ENCODE results near the gene KRT13. TPM values are rescaled to one million over a fixed set of nuclear protein-coding genes. Genes with fewer than 3 reads are reported as not detected.

The KRT13 gene
- total and polyA plus RNA-seq, 9 of the 15 experiments (the other 6 are each of a cell fraction or from before 2014, with no cell fraction given), result 0.11 to 1.1 (median 0.24) TPM; not detected in 3

- peak; percentile 93 to 95 (median 95); a peak in 5 of 6 replicates for TF ChIP-seq CTCF (IDR thresholded peaks at IDR 0.05 in 2 of 3, conservative IDR thresholded peaks at IDR 0.05 in 1 of 3; ENCODE audit: insufficient read depth in 2 of 3, low read depth in 1 of 3, low read length in 3 of 3)
- no peak for TF ChIP-seq ZBTB26 (CRISPR knock-in tag; IDR thresholded peaks at IDR 0.05)
- 0 out of 2 replicates have a peak, but pooled peaks have one; percentile 35 for TF ChIP-seq HDGF (IDR thresholded peaks at IDR 0.05)
- no peak for TF ChIP-seq SIN3B (IDR thresholded peaks at IDR 0.05; ENCODE audit: low read depth)
- peak; percentile 71; the same call in 1 of the 2 replicates for TF ChIP-seq ESRRA (IDR thresholded peaks at IDR 0.05; ENCODE audit: borderline replicate concordance, low read depth)
- peak; percentile 63; the same call in 1 of the 2 replicates for TF ChIP-seq ZNF263 (CRISPR knock-in tag; IDR thresholded peaks at IDR 0.05; ENCODE audit: borderline replicate concordance)
- TF ChIP-seq ZNF668 (CRISPR knock-in tag; IDR thresholded peaks at IDR 0.05), result no peak
- no peak for TF ChIP-seq ZMIZ1 (IDR thresholded peaks at IDR 0.05; ENCODE audit: low read depth in 2 of 2, low read length in 2 of 2)
- TF ChIP-seq JUND (IDR thresholded peaks at IDR 0.05; ENCODE audit: borderline replicate concordance, low read depth, low read length), result peak; percentile 18; the same call in 1 of the 2 replicates
- TF ChIP-seq JUND (tag; IDR thresholded peaks at IDR 0.05; ENCODE audit: borderline replicate concordance, low read depth, low read length), result no peak; the same call in 1 of the 3 replicates
- TF ChIP-seq RB1 (IDR thresholded peaks at IDR 0.05; ENCODE audit: low read depth), result peak; percentile 87
- TF ChIP-seq ZEB2 (IDR thresholded peaks at IDR 0.05), result no peak
- peak; percentile 1; the same call in 1 of the 2 replicates for TF ChIP-seq NFIC (IDR thresholded peaks at IDR 0.05)
- no peak for TF ChIP-seq CREBBP (IDR thresholded peaks at IDR 0.05; ENCODE audit: low read depth, low read length)
- no peak; the same call in 1 of the 2 replicates for TF ChIP-seq MYC (IDR thresholded peaks at IDR 0.05; ENCODE audit: low read depth, low read length)
- no peak for TF ChIP-seq MYC (CRISPR knock-in tag; IDR thresholded peaks at IDR 0.05; ENCODE audit: borderline replicate concordance, low read depth)
- TF ChIP-seq SMARCE1 (IDR thresholded peaks at IDR 0.05), result 0 out of 2 replicates have a peak, but pooled peaks have one; percentile 5
- TF ChIP-seq CXXC5 (CRISPR knock-in tag; IDR thresholded peaks at IDR 0.05), result peak; percentile 47; the same call in 1 of the 2 replicates
- no peak for TF ChIP-seq E2F6 (IDR thresholded peaks at IDR 0.05; ENCODE audit: borderline replicate concordance in 1 of 2, extremely low read depth in 1 of 2, insufficient read depth in 1 of 2, insufficient read length in 1 of 2, low read depth in 1 of 2, low read length in 1 of 2, poor library complexity in 1 of 2, severe bottlenecking in 1 of 2)
Observed at GRCh38 chr17:41548844-41549595, 43.6 kb upstream of the KRT13 start (continued).
